Neural cell (in vitro differentiated cells): ENCODE results near the gene FGGY. TPM values are rescaled to one million over a fixed set of nuclear protein-coding genes. Genes with fewer than 3 reads are reported as not detected.

Experiments used
- H2AFZ ChIP-seq: fragments of 200-600, 300-800 bp; sonication (generic), shearing (Covaris generic); 2 replicates; pipeline ENCODE4 v1.6.0; 2014; ENCODE audit warnings: low read depth, mild to moderate bottlenecking, antibody characterized with exemption, low read length, moderate library complexity
- H3F3A ChIP-seq: fragments of 200-600 bp; shearing (Covaris generic); 2 replicates; pipeline ENCODE4 v1.6.1; 2016; ENCODE audit warnings: mild to moderate bottlenecking, moderate library complexity, mixed read lengths, antibody characterized with exemption, low read length; ENCODE audit not compliant: insufficient read depth, poor library complexity, severe bottlenecking
- H3K27ac ChIP-seq: fragments of 200-600, 300-800 bp; sonication (generic), shearing (Covaris generic); 2 replicates; pipeline ENCODE4 v1.5.1; 2014; ENCODE audit warnings: mild to moderate bottlenecking, low read length, moderate library complexity
- H3K27me3 ChIP-seq: fragments of 300-800, 200-600 bp; sonication (generic), shearing (Covaris generic); 2 replicates; pipeline ENCODE4 v1.6.0; 2014; ENCODE audit warnings: mild to moderate bottlenecking, low read depth, low read length, moderate library complexity; ENCODE audit not compliant: insufficient read depth
- H3K36me3 ChIP-seq: fragments of 300-800, 200-600 bp; sonication (generic), shearing (Covaris generic); 2 replicates; pipeline ENCODE4 v1.5.1; 2014; ENCODE audit warnings: mild to moderate bottlenecking, antibody characterized with exemption, low read length, moderate library complexity; ENCODE audit not compliant: insufficient read depth
- H3K4me2 ChIP-seq: fragments of 300-800, 200-600 bp; sonication (generic), shearing (Covaris generic); 2 replicates; pipeline ENCODE4 v1.6.0; 2014; ENCODE audit warnings: mild to moderate bottlenecking, low read length
- H3K4me3 ChIP-seq: fragments of 300-800, 200-600 bp; sonication (generic), shearing (Covaris generic); 2 replicates; pipeline ENCODE4 v1.5.1; 2014; ENCODE audit warnings: mild to moderate bottlenecking, low read length, moderate library complexity
- H3K79me2 ChIP-seq: fragments of 200-600 bp; shearing (Covaris generic); replicated peaks from 2 replicates; pipeline ENCODE4 v1.6.0; 2014; ENCODE audit warnings: mild to moderate bottlenecking, low read length, moderate library complexity; ENCODE audit not compliant: insufficient read depth
- H3K9ac ChIP-seq: fragments of 300-800, 200-600 bp; sonication (generic), shearing (Covaris generic); 2 replicates; pipeline ENCODE4 v1.6.1; 2016; ENCODE audit warnings: mild to moderate bottlenecking, low read length, mixed read lengths
- H3K9me2 ChIP-seq: fragments of 200-600 bp; shearing (Covaris generic); 2 replicates; pipeline ENCODE4 v1.6.1; 2016; ENCODE audit warnings: mild to moderate bottlenecking, low read length, mixed read lengths; ENCODE audit not compliant: insufficient read depth
- H3K9me3 ChIP-seq: fragments of 200-600, 300-800 bp; sonication (generic), shearing (Covaris generic); 2 replicates; pipeline ENCODE4 v1.6.1; 2016; ENCODE audit warnings: mild to moderate bottlenecking, mixed run types, low read length, moderate library complexity, mixed read lengths
- H4K20me1 ChIP-seq: fragments of 200-600 bp; shearing (Covaris generic); 2 replicates; pipeline ENCODE4 v1.6.1; 2016; ENCODE audit warnings: mild to moderate bottlenecking, mixed run types; ENCODE audit not compliant: insufficient read depth
- EP300 ChIP-seq: fragments of 450-650 bp; conservative IDR thresholded peaks from 2 replicates; pipeline ENCODE4 v1.6.1; 2014; ENCODE audit warnings: antibody characterized with exemption, mild to moderate bottlenecking, moderate library complexity; ENCODE audit not compliant: poor library complexity, severe bottlenecking
- EZH2 ChIP-seq: fragments of 200-600, 300-800 bp; shearing (Covaris generic), sonication (generic); IDR thresholded peaks from 2 replicates; pipeline ENCODE4 v1.6.1; 2014; ENCODE audit warnings: antibody characterized with exemption, low read length, borderline replicate concordance, mild to moderate bottlenecking; ENCODE audit not compliant: insufficient read depth, poor library complexity, severe bottlenecking
- MXI1 ChIP-seq: fragments of 450-650 bp; conservative IDR thresholded peaks from 2 replicates; pipeline ENCODE4 v1.6.1; 2014; ENCODE audit warnings: antibody characterized with exemption, mild to moderate bottlenecking; ENCODE audit not compliant: poor library complexity, severe bottlenecking
- POLR2AphosphoS5 ChIP-seq: IDR thresholded peaks from 2 replicates; pipeline ENCODE4 v1.6.1; 2012
- RAD21 ChIP-seq: fragments of 450-650 bp; conservative IDR thresholded peaks from 2 replicates; pipeline ENCODE4 v1.6.1; 2014; ENCODE audit warnings: antibody characterized with exemption, mild to moderate bottlenecking, moderate library complexity
- SMC3 ChIP-seq: fragments of 450-650 bp; conservative IDR thresholded peaks from 2 replicates; pipeline ENCODE4 v1.6.1; 2014; ENCODE audit warnings: antibody characterized with exemption, mild to moderate bottlenecking, moderate library complexity; ENCODE audit not compliant: poor library complexity
- TAF1 ChIP-seq: IDR thresholded peaks from 2 replicates; pipeline ENCODE4 v1.6.1; 2012; ENCODE audit warnings: low read depth
- polyA plus RNA-seq: library from polyadenylated mRNA; depleted of rRNA; stranded (reverse); fragments of >200 nt; gene quantifications from 2 replicates; pipeline ENCODE4 v1.2.3, GENCODE V29; 2014
- TF ChIP-seq, protein P1 (sequence below): fragments of 450-650 bp; IDR thresholded peaks from 2 replicates; pipeline ENCODE4 v1.5.1; 2014; ENCODE audit warnings: antibody characterized with exemption, mild to moderate bottlenecking, moderate library complexity; ENCODE audit not compliant: poor library complexity, severe bottlenecking
- TF ChIP-seq, protein P2 (sequence below): IDR thresholded peaks from 2 replicates; pipeline ENCODE4 v1.6.1; 2012; ENCODE audit warnings: borderline replicate concordance

Gene FGGY
- polyA plus RNA-seq, 1 donor from 2014 or later = 7.4 TPM

DNA sequence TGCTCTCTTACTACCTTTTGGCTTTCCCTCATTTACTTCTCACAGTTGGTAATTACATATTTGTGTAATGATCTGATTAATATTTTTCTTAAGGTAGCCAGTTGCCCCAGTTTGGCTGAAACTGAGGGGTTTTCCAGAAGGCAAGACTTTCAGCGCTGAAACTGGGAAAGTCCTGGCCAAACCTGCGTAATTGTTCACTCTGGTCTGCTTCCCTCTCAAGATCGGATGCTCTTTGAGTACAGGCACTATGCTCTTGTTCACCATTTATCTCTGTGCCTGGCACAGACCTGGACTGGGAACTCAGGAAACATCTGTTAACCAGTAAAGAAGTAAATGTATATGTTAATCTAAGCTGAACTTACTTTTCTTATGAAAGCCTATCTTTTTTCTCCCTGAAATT lies 308.3 kb downstream of the FGGY start (continued):
- no peak for TF ChIP-seq TAF1
- no peak for TF ChIP-seq RAD21

DNA sequence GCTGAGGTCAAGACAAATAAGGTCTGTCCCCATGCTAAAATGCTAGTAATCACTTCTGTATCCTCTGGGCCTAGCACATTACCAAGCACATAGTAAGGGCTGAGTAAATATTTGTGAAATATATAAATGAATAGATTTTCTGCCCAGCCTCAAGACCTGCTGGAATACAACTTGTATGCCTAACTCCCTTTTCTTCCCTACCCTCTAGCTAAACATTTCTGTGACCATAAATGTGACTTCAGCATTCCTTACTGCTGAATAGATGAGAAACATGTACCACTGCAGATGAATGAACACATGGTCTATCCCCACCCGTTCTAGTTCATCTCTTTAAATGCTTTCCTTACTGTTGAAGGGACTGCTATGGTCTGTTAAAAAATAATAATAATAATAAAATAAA lies 308.9 kb downstream of the FGGY start:
- Histone ChIP-seq H4K20me1 (no peaks in the 10 kb centered on the region), H3K9ac (no peak overlapping the region)

GRCh38 chr1:59609245-59609644 lies 312.4 kb downstream of the FGGY start:
- Histone ChIP-seq H4K20me1 (no peaks in the 10 kb centered on the region), H3K79me2 (no peaks in the 10 kb centered on the region), H3K4me2 (no peak overlapping the region)

More for the DNA sequence above, 308.9 kb downstream of the FGGY start:
- no peaks in the 10 kb centered on the region for H3K36me3 ChIP-seq
- no peak overlapping the region for H3K27ac ChIP-seq
- H3K27me3 ChIP-seq = no peaks in the 10 kb centered on the region
- TF ChIP-seq, protein P1, sequence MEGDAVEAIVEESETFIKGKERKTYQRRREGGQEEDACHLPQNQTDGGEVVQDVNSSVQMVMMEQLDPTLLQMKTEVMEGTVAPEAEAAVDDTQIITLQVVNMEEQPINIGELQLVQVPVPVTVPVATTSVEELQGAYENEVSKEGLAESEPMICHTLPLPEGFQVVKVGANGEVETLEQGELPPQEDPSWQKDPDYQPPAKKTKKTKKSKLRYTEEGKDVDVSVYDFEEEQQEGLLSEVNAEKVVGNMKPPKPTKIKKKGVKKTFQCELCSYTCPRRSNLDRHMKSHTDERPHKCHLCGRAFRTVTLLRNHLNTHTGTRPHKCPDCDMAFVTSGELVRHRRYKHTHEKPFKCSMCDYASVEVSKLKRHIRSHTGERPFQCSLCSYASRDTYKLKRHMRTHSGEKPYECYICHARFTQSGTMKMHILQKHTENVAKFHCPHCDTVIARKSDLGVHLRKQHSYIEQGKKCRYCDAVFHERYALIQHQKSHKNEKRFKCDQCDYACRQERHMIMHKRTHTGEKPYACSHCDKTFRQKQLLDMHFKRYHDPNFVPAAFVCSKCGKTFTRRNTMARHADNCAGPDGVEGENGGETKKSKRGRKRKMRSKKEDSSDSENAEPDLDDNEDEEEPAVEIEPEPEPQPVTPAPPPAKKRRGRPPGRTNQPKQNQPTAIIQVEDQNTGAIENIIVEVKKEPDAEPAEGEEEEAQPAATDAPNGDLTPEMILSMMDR = no peak
- TF ChIP-seq TAF1 (no peak), POLR2AphosphoS5 (no peak), RAD21 (no peak), EP300 (no peak), MXI1 (no peak), SMC3 (no peak), EZH2 (no peak)
- TF ChIP-seq, protein P2, sequence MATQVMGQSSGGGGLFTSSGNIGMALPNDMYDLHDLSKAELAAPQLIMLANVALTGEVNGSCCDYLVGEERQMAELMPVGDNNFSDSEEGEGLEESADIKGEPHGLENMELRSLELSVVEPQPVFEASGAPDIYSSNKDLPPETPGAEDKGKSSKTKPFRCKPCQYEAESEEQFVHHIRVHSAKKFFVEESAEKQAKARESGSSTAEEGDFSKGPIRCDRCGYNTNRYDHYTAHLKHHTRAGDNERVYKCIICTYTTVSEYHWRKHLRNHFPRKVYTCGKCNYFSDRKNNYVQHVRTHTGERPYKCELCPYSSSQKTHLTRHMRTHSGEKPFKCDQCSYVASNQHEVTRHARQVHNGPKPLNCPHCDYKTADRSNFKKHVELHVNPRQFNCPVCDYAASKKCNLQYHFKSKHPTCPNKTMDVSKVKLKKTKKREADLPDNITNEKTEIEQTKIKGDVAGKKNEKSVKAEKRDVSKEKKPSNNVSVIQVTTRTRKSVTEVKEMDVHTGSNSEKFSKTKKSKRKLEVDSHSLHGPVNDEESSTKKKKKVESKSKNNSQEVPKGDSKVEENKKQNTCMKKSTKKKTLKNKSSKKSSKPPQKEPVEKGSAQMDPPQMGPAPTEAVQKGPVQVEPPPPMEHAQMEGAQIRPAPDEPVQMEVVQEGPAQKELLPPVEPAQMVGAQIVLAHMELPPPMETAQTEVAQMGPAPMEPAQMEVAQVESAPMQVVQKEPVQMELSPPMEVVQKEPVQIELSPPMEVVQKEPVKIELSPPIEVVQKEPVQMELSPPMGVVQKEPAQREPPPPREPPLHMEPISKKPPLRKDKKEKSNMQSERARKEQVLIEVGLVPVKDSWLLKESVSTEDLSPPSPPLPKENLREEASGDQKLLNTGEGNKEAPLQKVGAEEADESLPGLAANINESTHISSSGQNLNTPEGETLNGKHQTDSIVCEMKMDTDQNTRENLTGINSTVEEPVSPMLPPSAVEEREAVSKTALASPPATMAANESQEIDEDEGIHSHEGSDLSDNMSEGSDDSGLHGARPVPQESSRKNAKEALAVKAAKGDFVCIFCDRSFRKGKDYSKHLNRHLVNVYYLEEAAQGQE = no peak
- no peak overlapping the region for H3K4me2 ChIP-seq
- H3K79me2 ChIP-seq = no peaks in the 10 kb centered on the region
- H2AFZ ChIP-seq = no peak overlapping the region
- H3K4me3 ChIP-seq = no peak overlapping the region
- no peaks in the 10 kb centered on the region for H3F3A ChIP-seq
- no peaks in the 10 kb centered on the region for H3K9me3 ChIP-seq
- no peaks in the 10 kb centered on the region for H3K9me2 ChIP-seq

More at GRCh38 chr1:59609245-59609644, 312.4 kb downstream of the FGGY start:
- Histone ChIP-seq H3K27ac (no peak overlapping the region), H3K9ac (no peak overlapping the region), H2AFZ (no peak overlapping the region), H3K27me3 (no peaks in the 10 kb centered on the region), H3F3A (no peaks in the 10 kb centered on the region), H3K9me3 (no peaks in the 10 kb centered on the region), H3K9me2 (no peaks in the 10 kb centered on the region), H3K36me3 (no peaks in the 10 kb centered on the region), H3K4me3 (no peak overlapping the region)
- no peak for TF ChIP-seq EP300
- no peak for TF ChIP-seq POLR2AphosphoS5
- no peak for TF ChIP-seq MXI1
- no peak for TF ChIP-seq RAD21
- TF ChIP-seq EZH2 = no peak
- TF ChIP-seq, protein P1 = no peak
- TF ChIP-seq TAF1 = no peak
- TF ChIP-seq, protein P2 = no peak
- no peak for TF ChIP-seq SMC3
